Measurements from ENCODE around the gene FXYD2. TPM values are rescaled to one million over a fixed set of nuclear protein-coding genes. Genes with fewer than 3 reads are reported as not detected.
"Not testable (repeated sequence)": the region's sequence is repeated elsewhere in the genome, so short reads cannot be mapped to it uniquely, and the experiment has no call there.

Gene FXYD2
- total and polyA plus RNA-seq, 10 of the 15 experiments (the other 5 are each of a cell fraction or from before 2014, with no cell fraction given), result 1.2 to 4.5 (median 2.4) TPM

- TF ChIP-seq BACH1 (IDR thresholded peaks at IDR 0.05; ENCODE audit: borderline replicate concordance) (no peak), HDAC6 (IDR thresholded peaks at IDR 0.05; ENCODE audit: unreplicated experiment) (no peak), NFYA (IDR thresholded peaks at IDR 0.05; ENCODE audit: borderline replicate concordance, low read depth, low read length) (no peak), MXI1 (IDR thresholded peaks at IDR 0.05; ENCODE audit: low read depth, low read length) (no peak), RCOR1 (conservative IDR thresholded peaks at IDR 0.05; ENCODE audit: low read depth, low read length) (no peak), STAT3 (IDR thresholded peaks at IDR 0.05; ENCODE audit: low read depth, low read length) (no peak), BCL11A (IDR thresholded peaks at IDR 0.05; ENCODE audit: low read depth, low read length) (no peak), HCFC1 (IDR thresholded peaks at IDR 0.05; ENCODE audit: low read length) (no peak), ZBED1 (IDR thresholded peaks at IDR 0.05; ENCODE audit: borderline replicate concordance) (no peak)
- TF ChIP-seq, protein P1, sequence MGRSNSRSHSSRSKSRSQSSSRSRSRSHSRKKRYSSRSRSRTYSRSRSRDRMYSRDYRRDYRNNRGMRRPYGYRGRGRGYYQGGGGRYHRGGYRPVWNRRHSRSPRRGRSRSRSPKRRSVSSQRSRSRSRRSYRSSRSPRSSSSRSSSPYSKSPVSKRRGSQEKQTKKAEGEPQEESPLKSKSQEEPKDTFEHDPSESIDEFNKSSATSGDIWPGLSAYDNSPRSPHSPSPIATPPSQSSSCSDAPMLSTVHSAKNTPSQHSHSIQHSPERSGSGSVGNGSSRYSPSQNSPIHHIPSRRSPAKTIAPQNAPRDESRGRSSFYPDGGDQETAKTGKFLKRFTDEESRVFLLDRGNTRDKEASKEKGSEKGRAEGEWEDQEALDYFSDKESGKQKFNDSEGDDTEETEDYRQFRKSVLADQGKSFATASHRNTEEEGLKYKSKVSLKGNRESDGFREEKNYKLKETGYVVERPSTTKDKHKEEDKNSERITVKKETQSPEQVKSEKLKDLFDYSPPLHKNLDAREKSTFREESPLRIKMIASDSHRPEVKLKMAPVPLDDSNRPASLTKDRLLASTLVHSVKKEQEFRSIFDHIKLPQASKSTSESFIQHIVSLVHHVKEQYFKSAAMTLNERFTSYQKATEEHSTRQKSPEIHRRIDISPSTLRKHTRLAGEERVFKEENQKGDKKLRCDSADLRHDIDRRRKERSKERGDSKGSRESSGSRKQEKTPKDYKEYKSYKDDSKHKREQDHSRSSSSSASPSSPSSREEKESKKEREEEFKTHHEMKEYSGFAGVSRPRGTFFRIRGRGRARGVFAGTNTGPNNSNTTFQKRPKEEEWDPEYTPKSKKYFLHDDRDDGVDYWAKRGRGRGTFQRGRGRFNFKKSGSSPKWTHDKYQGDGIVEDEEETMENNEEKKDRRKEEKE (IDR thresholded peaks at IDR 0.05), result no peak
- TF ChIP-seq, protein P2, sequence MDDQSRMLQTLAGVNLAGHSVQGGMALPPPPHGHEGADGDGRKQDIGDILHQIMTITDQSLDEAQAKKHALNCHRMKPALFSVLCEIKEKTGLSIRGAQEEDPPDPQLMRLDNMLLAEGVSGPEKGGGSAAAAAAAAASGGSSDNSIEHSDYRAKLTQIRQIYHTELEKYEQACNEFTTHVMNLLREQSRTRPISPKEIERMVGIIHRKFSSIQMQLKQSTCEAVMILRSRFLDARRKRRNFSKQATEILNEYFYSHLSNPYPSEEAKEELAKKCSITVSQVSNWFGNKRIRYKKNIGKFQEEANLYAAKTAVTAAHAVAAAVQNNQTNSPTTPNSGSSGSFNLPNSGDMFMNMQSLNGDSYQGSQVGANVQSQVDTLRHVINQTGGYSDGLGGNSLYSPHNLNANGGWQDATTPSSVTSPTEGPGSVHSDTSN (IDR thresholded peaks at IDR 0.05; ENCODE audit: insufficient replicate concordance, low read depth, low read length), result no peak
Observed at GRCh38 chr11:117866526-117866925, 42.0 kb upstream of the FXYD2 start (continued).

DNA sequence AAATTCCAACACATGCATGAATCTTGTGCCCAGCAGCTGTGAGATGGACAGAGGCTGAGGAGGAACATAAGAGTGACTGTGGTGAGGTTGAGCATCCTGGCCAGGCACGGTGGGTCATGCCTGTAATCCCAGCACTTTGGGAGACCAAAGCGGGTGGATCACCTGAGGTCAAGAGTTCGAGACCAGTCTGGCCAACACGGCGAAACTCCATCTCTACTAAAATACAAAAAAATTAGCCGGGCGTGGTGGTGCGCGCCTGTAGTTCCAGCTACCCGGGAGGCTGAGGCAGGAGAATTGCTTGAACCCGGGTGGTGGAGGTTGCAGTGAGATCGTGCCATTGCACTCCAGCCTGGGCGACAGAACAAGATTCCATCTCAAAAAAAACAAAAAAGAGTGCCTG is 41.0 kb upstream of the FXYD2 start:
- ATAC-seq; H2AFZ ChIP-seq (ENCODE audit: control insufficient read depth, low read depth, low read length); H3K36me3 ChIP-seq (ENCODE audit: control insufficient read depth in 2 of 2, insufficient read depth in 2 of 2, low read length in 1 of 2); H3K27me3 ChIP-seq (replicated peaks in 1 of 2; ENCODE audit: control insufficient read depth in 2 of 2, insufficient read depth in 2 of 2, low read length in 1 of 2); H3K9ac ChIP-seq (ENCODE audit: control insufficient read depth, insufficient read depth, low read length); H3K27ac ChIP-seq (ENCODE audit: control insufficient read depth, insufficient read depth); DNase-seq (ENCODE audit: low read depth, low spot score); H4K20me1 ChIP-seq (ENCODE audit: control insufficient read depth, insufficient read depth); H3K79me2 ChIP-seq (ENCODE audit: control insufficient read depth, insufficient read depth, low read length); FAIRE-seq; in situ Hi-C loops (cut with MboI); H3K4me1 ChIP-seq (ENCODE audit: control insufficient read depth, insufficient read depth, low read length); H3K4me2 ChIP-seq (ENCODE audit: control insufficient read depth, insufficient read depth); intact Hi-C loops (cut with micrococcal nuclease; ENCODE audit: unreplicated experiment); BruUV-seq (replicated peaks); H3K9me3 ChIP-seq (replicated peaks; ENCODE audit: control insufficient read depth, insufficient read depth, low read length); H3K4me3 ChIP-seq: not testable (repeated sequence)
- POLR2A ChIA-PET, result interaction anchor here (0.6 kb wide), 1 partner anchor 243 kb away, joined by 3 read pairs; no protein-coding TSS in a partner anchor
- RAD21 ChIA-PET (ENCODE audit: unreplicated experiment), result interaction anchor here (0.7 to 1.4 kb wide), 3 partner anchors 81 to 188 kb away, joined by 3 to 5 read pairs (median 3); no protein-coding TSS in a partner anchor
- CTCF ChIA-PET, result interaction anchor here (1.0 to 1.7 kb wide), 3 partner anchors 20 to 81 kb away, joined by 3 to 5 read pairs (median 3); no protein-coding TSS in a partner anchor
- SMC1A ChIA-PET (ENCODE audit: uncharacterized antibody, unreplicated experiment), result interaction anchor here (1.4 kb wide), 1 partner anchor 18 kb away, joined by 4 read pairs; no protein-coding TSS in a partner anchor
- WGBS (ENCODE audit: insufficient coverage, insufficient replicate concordance, low lambda C conversion rate, missing lambda C conversion rate), result 60% methylated on average over 13 of the region's 13 CpGs
